Kidney (tissue), 14 donors: ENCODE measurements around the gene CSF3. TPM values are rescaled to one million over a fixed set of nuclear protein-coding genes. Genes with fewer than 3 reads are reported as not detected.

ENCODE experiments used
- DNase-seq, 5 donors: peaks; one replicate each; pipeline ENCODE4 v3.0.0-alpha.2; 2013 to 2020
- FAIRE-seq: peaks from 2 replicates; lab custom pipeline; 2012; peaks lifted over from hg19 to GRCh38; lab: Jason Lieb, UNC
- H3K27ac ChIP-seq, 2 donors: one replicate each; pipeline ENCODE4 v1.7.0; 2013; ENCODE audit warnings: low read depth in 2 of 2, low read length in 2 of 2, inconsistent platforms in 1 of 2
- H3K27me3 ChIP-seq: one replicate; pipeline ENCODE4 v1.7.1; 2013; ENCODE audit warnings: low read length, inconsistent platforms; ENCODE audit not compliant: control insufficient read depth, insufficient read depth
- H3K36me3 ChIP-seq, 3 donors: one replicate each; pipeline versions ENCODE4 v1.7.0 to v1.7.1; 2013; ENCODE audit warnings: low read length in 3 of 3, control low read depth in 1 of 3, inconsistent platforms in 1 of 3; ENCODE audit not compliant: insufficient read depth in 3 of 3, control insufficient read depth in 2 of 3
- H3K4me1 ChIP-seq, 3 donors: one replicate each; pipeline versions ENCODE4 v1.7.0 to v1.7.1; 2013; ENCODE audit warnings: low read length in 3 of 3, inconsistent platforms in 1 of 3, low read depth in 1 of 3; ENCODE audit not compliant: control insufficient read depth in 2 of 3, insufficient read depth in 2 of 3
- H3K4me3 ChIP-seq, 3 donors: one replicate each; pipeline versions ENCODE4 v1.7.0 to v1.8.1; 2013; ENCODE audit warnings: low read length in 3 of 3, control low read depth in 1 of 3, inconsistent platforms in 1 of 3
- H3K9ac ChIP-seq, 3 donors: one replicate each; pipeline versions ENCODE4 v1.7.0 to v1.7.1; 2013; ENCODE audit warnings: low read length in 3 of 3, control low read depth in 1 of 3, inconsistent platforms in 1 of 3
- H3K9me3 ChIP-seq, 3 donors: one replicate each; pipeline versions ENCODE4 v1.7.0 to v1.7.1; 2013; ENCODE audit warnings: low read length in 3 of 3, control low read depth in 1 of 3, inconsistent platforms in 1 of 3; ENCODE audit not compliant: control insufficient read depth in 2 of 3, insufficient read depth in 1 of 3
- CTCF ChIP-seq: IDR thresholded peaks from 3 replicates; pipeline ENCODE4 v1.5.1; 2012; ENCODE audit warnings: mild to moderate bottlenecking, moderate library complexity, borderline replicate concordance; ENCODE audit not compliant: insufficient read depth; ENCODE audit errors: extremely low read depth
- intact Hi-C: fragments of 100-400 bp; cut with DNase I; formaldehyde crosslinking; loops from one replicate; pipeline ENCODE4 v1.11.1; 2022
- polyA plus RNA-seq: library from polyadenylated mRNA; stranded (reverse); fragments of 350-450 nt; fragmentation: Illumina TruSeq; extraction: RNeasy Lipid Tissue Mini Kit (QIAGEN cat#74804); gene quantifications from one replicate; pipeline ENCODE4 v1.2.3, GENCODE V29; 2014; ENCODE audit warnings: low read depth, low replicate concordance; ENCODE audit not compliant: insufficient read depth
- total RNA-seq: library from RNA; stranded (reverse); fragmentation: NEBNext Ultra II Directional; extraction: Animal tissue kit (Norgen Biotek cat#: 25700); gene quantifications from one replicate; pipeline ENCODE4 v1.2.1, GENCODE V29; 2021
- donor health status: control.
- donor health status: control.
- donor health status: control.
- donor health status: control.
- donor health status: control.
- donor health status: DM: yes; HTN: yes; CAD: no.
- donor health status: Normal renal cell carcinoma (clear cell type).

CSF3 gene
- total and polyA plus RNA-seq, 2 donors from 2014 or later, result not detected

DNA sequence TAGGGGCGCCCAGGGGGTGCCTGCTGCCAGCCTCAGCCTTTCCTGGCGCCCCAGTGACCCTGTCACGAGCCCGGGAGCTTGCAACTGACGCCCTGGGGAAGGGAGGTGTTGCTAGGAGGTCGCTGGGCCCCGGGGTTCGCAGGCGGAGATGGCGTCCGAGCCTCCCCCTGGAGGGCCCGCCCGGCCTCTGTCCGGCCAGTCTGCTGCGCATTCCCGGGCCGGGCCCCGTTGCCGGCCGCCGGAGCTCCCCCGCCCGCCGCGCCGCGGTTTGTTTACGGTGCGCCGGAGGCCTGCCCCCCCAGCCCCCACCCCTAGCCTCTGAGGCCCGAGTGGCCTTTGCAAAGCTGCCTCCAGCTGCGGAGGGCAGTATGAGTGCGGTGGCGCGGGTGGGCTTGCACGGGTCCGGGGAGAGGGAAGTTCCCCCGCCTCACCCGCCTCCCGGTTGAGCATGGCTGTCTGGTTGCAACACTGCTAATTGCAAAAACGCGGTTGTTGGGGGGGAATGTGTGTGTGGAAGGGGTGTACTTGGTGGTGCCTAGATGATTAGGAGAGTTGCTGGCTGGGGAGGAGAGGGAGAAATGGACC lies 48.0 kb downstream of the CSF3 start:
- peak overlapping the region; percentile 88 to 92 for H3K27ac ChIP-seq
- DNase-seq (peak; percentile 51 to 88 (median 57)), FAIRE-seq (no peak)
- no peaks in the 10 kb centered on the region for H3K9me3 ChIP-seq
- H3K36me3 ChIP-seq, result no peaks in the 10 kb centered on the region
- no peak for TF ChIP-seq CTCF
- no peaks in the 10 kb centered on the region for H3K27me3 ChIP-seq
- intact Hi-C loops, result no loop called here
- H3K9ac ChIP-seq, result peak overlapping the region; percentile 71 to 82 (median 74)
- H3K4me1 ChIP-seq, result peaks cover 9 to 30% (median 30%) of the 10 kb centered on the region in 3 donors
- H3K4me3 ChIP-seq, result peak overlapping the region; percentile 79 to 90 (median 88)

DNA sequence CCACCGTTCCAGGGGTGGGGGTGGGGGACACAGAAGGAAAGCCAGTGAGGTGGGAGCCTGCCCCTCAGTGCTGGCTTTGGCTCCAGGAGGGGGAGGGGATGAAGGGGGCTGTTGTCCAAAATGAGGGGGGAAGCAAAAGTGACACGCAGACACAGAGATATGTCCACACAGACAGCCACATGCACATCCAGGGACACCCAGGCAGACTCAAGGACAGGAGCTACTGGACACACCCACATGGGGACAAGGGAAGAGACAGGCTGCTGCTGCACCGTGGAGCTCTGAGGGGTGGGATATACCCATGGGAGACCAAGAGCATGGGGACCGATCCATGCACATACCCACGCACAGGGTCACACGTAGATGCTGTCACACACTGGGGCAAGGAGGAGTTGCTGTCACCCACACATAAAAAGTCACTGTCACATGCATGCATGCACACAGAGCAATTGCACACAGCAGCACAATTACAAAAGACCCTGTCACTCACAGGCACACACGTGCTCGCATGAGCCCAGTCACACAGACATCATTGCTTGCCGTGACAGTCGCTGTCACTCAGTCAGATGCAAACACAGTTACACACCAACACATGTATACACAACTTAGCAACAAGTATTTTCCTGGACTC lies 48.8 kb downstream of the CSF3 start:
- TF ChIP-seq CTCF, result no peak
- DNase-seq (peak in 1 of 5 donors; percentile 67), FAIRE-seq (no peak)
- Histone ChIP-seq H3K4me3 (peak overlapping the region; percentile 79 to 90 (median 88)), H3K36me3 (no peaks in the 10 kb centered on the region), H3K9me3 (no peaks in the 10 kb centered on the region), H3K27ac (peak overlapping the region; percentile 88 to 92), H3K27me3 (no peaks in the 10 kb centered on the region), H3K9ac (peak overlapping the region; percentile 63 to 82 (median 74)), H3K4me1 (peaks cover 9 to 37% (median 37%) of the 10 kb centered on the region in 3 donors)
- intact Hi-C loops, result no loop called here

GRCh38 chr17:40064971-40065768 lies 49.9 kb downstream of the CSF3 start:
- Histone ChIP-seq H3K27me3 (no peaks in the 10 kb centered on the region), H3K36me3 (no peaks in the 10 kb centered on the region), H3K9ac (peak overlapping the region; percentile 27 to 74 (median 34)), H3K4me3 (peak overlapping the region; percentile 40 to 90 (median 79)), H3K9me3 (no peaks in the 10 kb centered on the region), H3K27ac (peak overlapping the region; percentile 80 to 83), H3K4me1 (peaks cover 9 to 49% (median 48%) of the 10 kb centered on the region in 3 donors)
- FAIRE-seq (no peak), DNase-seq (peak in 4 of 5 donors; percentile 67 to 88 (median 82))
- no peak for TF ChIP-seq CTCF
- intact Hi-C loops, result no loop called here
